ENCODE measurements around the gene HMG20A. TPM values are rescaled to one million over a fixed set of nuclear protein-coding genes. Genes with fewer than 3 reads are reported as not detected.

Gene HMG20A
- total and polyA plus RNA-seq, 10 of the 15 experiments (the other 5 are each of a cell fraction or from before 2014, with no cell fraction given): 30.0 to 98.7 (median 46.8) TPM

DNA sequence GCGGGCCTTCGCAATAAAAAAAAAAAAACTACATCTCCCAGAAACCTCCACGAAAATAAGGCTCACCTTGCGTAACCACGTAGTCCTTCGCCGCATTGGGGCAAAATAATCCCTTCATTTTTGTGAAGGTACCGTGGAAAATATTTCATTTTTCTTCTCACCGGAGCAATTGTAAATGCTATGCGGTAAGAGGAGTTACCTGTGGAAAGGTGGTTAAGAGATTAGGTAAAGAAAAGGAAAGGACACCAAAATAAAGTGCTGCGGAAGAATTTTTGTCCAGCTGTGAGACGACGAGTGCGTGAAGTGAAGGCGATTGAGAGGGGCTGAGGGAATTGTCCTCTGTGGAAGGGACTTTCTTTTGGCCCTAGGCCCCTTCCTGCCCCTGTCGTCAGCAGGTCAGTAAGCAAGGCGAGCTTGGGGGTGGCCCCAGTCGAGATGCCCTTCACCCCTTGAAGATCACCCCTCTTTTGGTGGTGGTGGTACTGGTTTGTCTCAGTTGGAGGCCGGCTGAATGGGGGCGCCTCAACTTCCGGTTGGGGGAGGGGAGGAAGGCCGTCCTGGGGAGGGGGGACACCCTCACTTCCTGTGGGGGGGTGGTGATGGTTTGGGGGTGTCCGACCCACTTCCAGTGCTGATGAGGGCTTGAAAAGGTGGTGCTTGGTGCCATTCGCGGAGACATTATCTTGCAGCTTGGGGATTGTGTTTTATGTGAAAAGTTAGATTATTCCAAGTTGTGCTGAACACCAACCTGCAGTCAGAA, at the start of gene HMG20A (continued):
- TF ChIP-seq LARP7 (IDR thresholded peaks at IDR 0.05): 0 out of 2 replicates have a peak, but pooled peaks have one; percentile 56
- TF ChIP-seq, protein P1, sequence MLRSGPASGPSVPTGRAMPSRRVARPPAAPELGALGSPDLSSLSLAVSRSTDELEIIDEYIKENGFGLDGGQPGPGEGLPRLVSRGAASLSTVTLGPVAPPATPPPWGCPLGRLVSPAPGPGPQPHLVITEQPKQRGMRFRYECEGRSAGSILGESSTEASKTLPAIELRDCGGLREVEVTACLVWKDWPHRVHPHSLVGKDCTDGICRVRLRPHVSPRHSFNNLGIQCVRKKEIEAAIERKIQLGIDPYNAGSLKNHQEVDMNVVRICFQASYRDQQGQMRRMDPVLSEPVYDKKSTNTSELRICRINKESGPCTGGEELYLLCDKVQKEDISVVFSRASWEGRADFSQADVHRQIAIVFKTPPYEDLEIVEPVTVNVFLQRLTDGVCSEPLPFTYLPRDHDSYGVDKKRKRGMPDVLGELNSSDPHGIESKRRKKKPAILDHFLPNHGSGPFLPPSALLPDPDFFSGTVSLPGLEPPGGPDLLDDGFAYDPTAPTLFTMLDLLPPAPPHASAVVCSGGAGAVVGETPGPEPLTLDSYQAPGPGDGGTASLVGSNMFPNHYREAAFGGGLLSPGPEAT (IDR thresholded peaks at IDR 0.05; ENCODE audit: low read depth): peak; percentile 92
- TF ChIP-seq, protein P2, sequence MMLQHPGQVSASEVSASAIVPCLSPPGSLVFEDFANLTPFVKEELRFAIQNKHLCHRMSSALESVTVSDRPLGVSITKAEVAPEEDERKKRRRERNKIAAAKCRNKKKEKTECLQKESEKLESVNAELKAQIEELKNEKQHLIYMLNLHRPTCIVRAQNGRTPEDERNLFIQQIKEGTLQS (IDR thresholded peaks at IDR 0.05; ENCODE audit: borderline replicate concordance, extremely low read depth, low read depth, low read length): no peak
- no peak for TF ChIP-seq USF1 (IDR thresholded peaks at IDR 0.05; ENCODE audit: borderline replicate concordance, extremely low read length, insufficient read depth, low read depth, low read length)
- 0 out of 2 replicates have a peak, but pooled peaks have one; percentile 23 for TF ChIP-seq ZNF384 (IDR thresholded peaks at IDR 0.05; ENCODE audit: borderline replicate concordance, low read depth, low read length)
- TF ChIP-seq STAT1 (conservative IDR thresholded peaks at IDR 0.05): peak; percentile 41; the same call in 1 of the 2 replicates
- TF ChIP-seq POLR2AphosphoS2 (IDR thresholded peaks at IDR 0.05; ENCODE audit: low read depth, low read length): no peak
- peak; percentile 81 for TF ChIP-seq POLR2A (IDR thresholded peaks at IDR 0.05; ENCODE audit: low read depth, low read length)
- TF ChIP-seq, protein P3, sequence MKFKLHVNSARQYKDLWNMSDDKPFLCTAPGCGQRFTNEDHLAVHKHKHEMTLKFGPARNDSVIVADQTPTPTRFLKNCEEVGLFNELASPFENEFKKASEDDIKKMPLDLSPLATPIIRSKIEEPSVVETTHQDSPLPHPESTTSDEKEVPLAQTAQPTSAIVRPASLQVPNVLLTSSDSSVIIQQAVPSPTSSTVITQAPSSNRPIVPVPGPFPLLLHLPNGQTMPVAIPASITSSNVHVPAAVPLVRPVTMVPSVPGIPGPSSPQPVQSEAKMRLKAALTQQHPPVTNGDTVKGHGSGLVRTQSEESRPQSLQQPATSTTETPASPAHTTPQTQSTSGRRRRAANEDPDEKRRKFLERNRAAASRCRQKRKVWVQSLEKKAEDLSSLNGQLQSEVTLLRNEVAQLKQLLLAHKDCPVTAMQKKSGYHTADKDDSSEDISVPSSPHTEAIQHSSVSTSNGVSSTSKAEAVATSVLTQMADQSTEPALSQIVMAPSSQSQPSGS (IDR thresholded peaks at IDR 0.05; ENCODE audit: low read length): no peak; the same call in 1 of the 2 replicates
- TF ChIP-seq EZH2 (IDR thresholded peaks at IDR 0.05; ENCODE audit: borderline replicate concordance, control insufficient read depth, low read depth, low read length): no peak
- TF ChIP-seq YBX1 (IDR thresholded peaks at IDR 0.05): no peak
- TF ChIP-seq IRF4 (IDR thresholded peaks at IDR 0.05; ENCODE audit: low read depth, low read length): 0 out of 2 replicates have a peak, but pooled peaks have one; percentile 6
- no peak for TF ChIP-seq NFYB (IDR thresholded peaks at IDR 0.05; ENCODE audit: insufficient read depth, low read depth, low read length)
- TF ChIP-seq RELA (IDR thresholded peaks at IDR 0.05; ENCODE audit: borderline replicate concordance, partially characterized antibody): no peak
- TF ChIP-seq TARDBP (IDR thresholded peaks at IDR 0.05; ENCODE audit: borderline replicate concordance): peak; percentile 89
- no peak for TF ChIP-seq SUPT20H (IDR thresholded peaks at IDR 0.05; ENCODE audit: borderline replicate concordance, control insufficient read depth, low read depth, low read length)
- no peak for TF ChIP-seq BRCA1 (IDR thresholded peaks at IDR 0.05; ENCODE audit: low read depth, low read length)
- TF ChIP-seq E2F4 (IDR thresholded peaks at IDR 0.05; ENCODE audit: low read depth, low read length): no peak
- peak in 1 of 2 experiments; percentile 51; a peak in 1 of 3 replicates for TF ChIP-seq EGR1 (IDR thresholded peaks at IDR 0.05; ENCODE audit: borderline replicate concordance in 1 of 2, low read depth in 2 of 2, low read length in 2 of 2)
- TF ChIP-seq TCF7 (IDR thresholded peaks at IDR 0.05; ENCODE audit: borderline replicate concordance): 0 out of 2 replicates have a peak, but pooled peaks have one; percentile 35
- TF ChIP-seq SMAD5 (IDR thresholded peaks at IDR 0.05; ENCODE audit: low read depth): peak; percentile 8
- no peak for TF ChIP-seq SMC3 (IDR thresholded peaks at IDR 0.05; ENCODE audit: borderline replicate concordance, low read length)
- TF ChIP-seq ATF7 (IDR thresholded peaks at IDR 0.05; ENCODE audit: low read depth): peak; percentile 93
- TF ChIP-seq CHD2 (IDR thresholded peaks at IDR 0.05; ENCODE audit: borderline replicate concordance, low read depth, low read length): peak; percentile 92
- no peak; the same call in 1 of the 2 replicates for TF ChIP-seq PML (IDR thresholded peaks at IDR 0.05; ENCODE audit: low read length)
